Duodenal mucosa (tissue), 2 donors: ENCODE measurements around the gene AK8.

Source experiments
- H3K27ac ChIP-seq: one replicate; pipeline ENCODE4 v1.7.0; 2013; ENCODE audit warnings: low read depth, low read length
- H3K27me3 ChIP-seq, 2 donors: one replicate each; pipeline ENCODE4 v1.7.0; 2013; ENCODE audit warnings: low read length in 2 of 2, control low read depth in 1 of 2; ENCODE audit not compliant: insufficient read depth in 2 of 2, control insufficient read depth in 1 of 2
- H3K36me3 ChIP-seq, 2 donors: one replicate each; pipeline ENCODE4 v1.7.0; 2013; ENCODE audit warnings: low read length in 2 of 2, control low read depth in 1 of 2; ENCODE audit not compliant: insufficient read depth in 2 of 2, control insufficient read depth in 1 of 2
- H3K4me1 ChIP-seq, 2 donors: one replicate each; pipeline ENCODE4 v1.7.0; 2013; ENCODE audit warnings: low read length in 2 of 2, control low read depth in 1 of 2; ENCODE audit not compliant: insufficient read depth in 2 of 2, control insufficient read depth in 1 of 2
- H3K4me3 ChIP-seq, 2 donors: one replicate each; pipeline ENCODE4 v1.7.0; 2013; ENCODE audit warnings: low read length in 2 of 2, low read depth in 1 of 2
- H3K9ac ChIP-seq, 2 donors: one replicate each; pipeline ENCODE4 v1.7.0; 2013; ENCODE audit warnings: low read length in 2 of 2, low read depth in 1 of 2
- H3K9me3 ChIP-seq, 2 donors: one replicate each; pipeline ENCODE4 v1.7.0; 2013; ENCODE audit warnings: low read length in 2 of 2, control low read depth in 1 of 2; ENCODE audit not compliant: control insufficient read depth in 1 of 2

AK8 gene

GRCh38 chr9:132903574-132904492 is 25.7 kb upstream of the AK8 start:
- H3K27me3 ChIP-seq: no peaks in the 10 kb centered on the region
- H3K36me3 ChIP-seq: peaks cover 32 to 60% of the 10 kb centered on the region in 2 donors
- H3K4me1 ChIP-seq: no peaks in the 10 kb centered on the region
- no peak overlapping the region for H3K27ac ChIP-seq
- no peaks in the 10 kb centered on the region for H3K9me3 ChIP-seq
- no peak overlapping the region for H3K4me3 ChIP-seq
- no peak overlapping the region for H3K9ac ChIP-seq

- Histone ChIP-seq H3K27me3 (no peaks in the 10 kb centered on the region), H3K27ac (no peak overlapping the region), H3K4me3 (no peak overlapping the region), H3K9me3 (no peaks in the 10 kb centered on the region), H3K36me3 (peaks cover 34 to 71% of the 10 kb centered on the region in 2 donors), H3K4me1 (no peaks in the 10 kb centered on the region), H3K9ac (no peak overlapping the region)
These were observed 24.1 kb upstream of the AK8 start for GRCh38 chr9:132901858-132902831.

- H3K4me1 ChIP-seq: peaks cover 4 to 12% of the 10 kb centered on the region in 2 donors
- H3K9me3 ChIP-seq: no peaks in the 10 kb centered on the region
- H3K4me3 ChIP-seq: no peak overlapping the region
- no peaks in the 10 kb centered on the region for H3K27me3 ChIP-seq
- peaks cover 40 to 70% of the 10 kb centered on the region in 2 donors for H3K36me3 ChIP-seq
- H3K27ac ChIP-seq: no peak overlapping the region
- no peak overlapping the region for H3K9ac ChIP-seq
These were observed 20.0 kb upstream of the AK8 start for GRCh38 chr9:132898051-132898450.

- Histone ChIP-seq H3K27me3 (no peaks in the 10 kb centered on the region), H3K36me3 (peaks cover 36 to 65% of the 10 kb centered on the region in 2 donors), H3K9me3 (no peaks in the 10 kb centered on the region), H3K4me1 (peaks cover 4 to 12% of the 10 kb centered on the region in 2 donors), H3K4me3 (no peak overlapping the region), H3K27ac (no peak overlapping the region), H3K9ac (no peak overlapping the region)
These were observed 18.8 kb upstream of the AK8 start for GRCh38 chr9:132896906-132897305.

- no peak overlapping the region for H3K27ac ChIP-seq
These were observed 18.2 kb upstream of the AK8 start for GRCh38 chr9:132896264-132896663.

GRCh38 chr9:132894862-132895835 is 17.1 kb upstream of the AK8 start:
- Histone ChIP-seq H3K27ac (no peak overlapping the region), H3K4me1 (peaks cover 4 to 12% of the 10 kb centered on the region in 2 donors), H3K4me3 (no peak overlapping the region), H3K9me3 (no peaks in the 10 kb centered on the region), H3K36me3 (peaks cover 21 to 50% of the 10 kb centered on the region in 2 donors), H3K27me3 (no peaks in the 10 kb centered on the region), H3K9ac (no peak overlapping the region)

More at GRCh38 chr9:132896264-132896663, 18.2 kb upstream of the AK8 start:
- Histone ChIP-seq H3K9ac (no peak overlapping the region), H3K36me3 (peaks cover 32 to 61% of the 10 kb centered on the region in 2 donors), H3K27me3 (no peaks in the 10 kb centered on the region), H3K9me3 (no peaks in the 10 kb centered on the region), H3K4me3 (no peak overlapping the region), H3K4me1 (peaks cover 4 to 12% of the 10 kb centered on the region in 2 donors)

- no peak overlapping the region for H3K9ac ChIP-seq
These were observed 16.3 kb upstream of the AK8 start for GRCh38 chr9:132894346-132894745.

GRCh38 chr9:132892400-132892799 is 14.3 kb upstream of the AK8 start:
- no peak overlapping the region for H3K9ac ChIP-seq
- no peaks in the 10 kb centered on the region for H3K9me3 ChIP-seq
- H3K4me1 ChIP-seq: peaks cover 4 to 12% of the 10 kb centered on the region in 2 donors
- peaks cover 19 to 26% of the 10 kb centered on the region in 2 donors for H3K36me3 ChIP-seq
- no peak overlapping the region for H3K4me3 ChIP-seq
- no peaks in the 10 kb centered on the region for H3K27me3 ChIP-seq
- no peak overlapping the region for H3K27ac ChIP-seq

More at GRCh38 chr9:132894346-132894745, 16.3 kb upstream of the AK8 start:
- H3K4me3 ChIP-seq: no peak overlapping the region
- H3K9me3 ChIP-seq: no peaks in the 10 kb centered on the region
- H3K36me3 ChIP-seq: peaks cover 19 to 42% of the 10 kb centered on the region in 2 donors
- peaks cover 4 to 12% of the 10 kb centered on the region in 2 donors for H3K4me1 ChIP-seq
- no peaks in the 10 kb centered on the region for H3K27me3 ChIP-seq
- no peak overlapping the region for H3K27ac ChIP-seq

GRCh38 chr9:132888151-132888550 is 10.1 kb upstream of the AK8 start:
- H3K9ac ChIP-seq: no peak overlapping the region
- H3K27ac ChIP-seq: no peak overlapping the region
- H3K27me3 ChIP-seq: no peaks in the 10 kb centered on the region
- H3K4me1 ChIP-seq: peaks cover 0 to 3% of the 10 kb centered on the region in 2 donors
- no peaks in the 10 kb centered on the region for H3K9me3 ChIP-seq
- H3K4me3 ChIP-seq: no peak overlapping the region
- H3K36me3 ChIP-seq: no peaks in the 10 kb centered on the region
